HG03457 (cell line): ENCODE measurements around the gene FBXL7.

ENCODE experiments used
- ATAC-seq: cut with Tn5 transposase; IDR thresholded peaks from one replicate; pipeline ENCODE4 v1.9.1; 2021; ENCODE audit warnings: moderate number of reproducible peaks; ENCODE audit not compliant: unreplicated experiment

The FBXL7 gene

DNA sequence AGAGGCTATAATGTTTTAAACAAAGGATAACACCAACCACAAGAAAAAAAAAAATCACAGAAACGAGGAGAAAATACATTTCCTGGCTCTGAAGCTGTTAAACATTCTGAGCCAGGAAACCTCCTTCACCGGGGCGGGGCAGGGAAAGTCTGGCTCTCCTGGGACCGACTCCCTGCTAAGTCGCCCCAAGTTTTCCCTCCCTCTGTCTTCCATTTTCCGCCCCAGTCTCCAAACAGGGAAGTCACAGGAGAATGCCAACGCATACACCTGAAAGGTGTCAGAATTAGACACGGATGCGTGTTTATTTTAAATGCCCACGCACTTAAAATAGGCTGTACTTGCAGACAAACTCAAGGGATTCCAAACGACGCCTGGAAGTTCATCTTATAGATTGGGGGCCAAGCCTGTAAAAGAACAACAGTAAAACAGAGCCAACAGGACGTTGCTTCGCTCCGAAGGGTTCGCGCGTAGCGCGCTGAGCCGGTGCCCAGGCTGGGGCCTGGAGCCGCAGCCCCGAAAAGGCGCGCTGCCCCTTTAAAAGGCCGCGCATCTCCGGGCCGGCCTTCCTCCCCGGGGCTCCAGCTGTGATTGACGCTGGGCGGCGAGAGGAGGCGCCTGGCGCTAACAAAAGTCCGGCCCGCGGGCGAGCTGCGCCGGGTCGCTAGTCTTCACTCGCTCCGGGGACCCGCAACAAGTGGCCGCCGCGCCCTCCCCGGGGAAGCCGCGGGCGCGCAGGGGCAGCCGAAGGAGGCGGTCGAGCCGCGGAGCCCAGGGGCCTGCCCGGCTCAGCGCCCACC lies at the start of gene FBXL7:
FBXL7 (plus strand) TSS at position 653 of the 797 bp plus-strand sequence.
- ATAC-seq: no peak

DNA sequence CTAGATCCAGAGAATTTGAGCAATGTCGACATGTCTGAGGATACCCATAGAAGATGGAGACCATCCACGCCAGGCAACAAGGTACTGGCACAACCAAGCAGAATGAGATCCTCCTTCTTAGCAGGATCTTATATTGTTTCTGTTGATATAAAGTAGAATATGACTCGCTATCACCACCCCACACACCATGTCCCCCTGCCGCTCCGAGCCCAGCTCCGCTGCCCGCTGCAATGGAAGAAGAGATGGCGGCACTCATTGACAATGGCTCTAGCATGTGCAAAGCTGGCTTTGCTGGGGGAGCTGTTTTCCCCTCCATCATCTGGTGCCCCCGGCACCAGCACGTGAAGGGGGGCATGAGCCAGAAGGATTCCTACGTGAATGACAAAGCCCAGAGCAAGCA lies 49.5 kb upstream of the FBXL7 start:
- ATAC-seq: no peak

DNA sequence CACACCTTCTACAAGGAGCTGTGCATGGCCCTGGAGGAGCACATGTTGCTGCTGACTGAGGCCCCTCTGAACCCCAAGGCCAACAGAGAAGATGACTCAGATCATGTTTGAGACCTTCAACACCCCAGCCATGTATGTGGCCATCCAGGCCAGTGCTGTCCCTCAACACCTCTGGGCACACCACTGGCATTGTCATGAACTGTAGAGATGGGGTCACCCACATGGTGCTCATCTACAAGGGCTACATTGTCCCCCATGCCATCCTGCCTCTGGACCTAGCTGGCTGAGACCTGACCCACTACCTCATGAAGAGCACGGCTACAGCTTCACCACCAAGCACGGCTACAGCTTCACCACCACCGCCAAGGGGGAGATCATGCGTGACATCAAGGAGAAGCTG lies 49.0 kb upstream of the FBXL7 start:
- no peak for ATAC-seq

DNA sequence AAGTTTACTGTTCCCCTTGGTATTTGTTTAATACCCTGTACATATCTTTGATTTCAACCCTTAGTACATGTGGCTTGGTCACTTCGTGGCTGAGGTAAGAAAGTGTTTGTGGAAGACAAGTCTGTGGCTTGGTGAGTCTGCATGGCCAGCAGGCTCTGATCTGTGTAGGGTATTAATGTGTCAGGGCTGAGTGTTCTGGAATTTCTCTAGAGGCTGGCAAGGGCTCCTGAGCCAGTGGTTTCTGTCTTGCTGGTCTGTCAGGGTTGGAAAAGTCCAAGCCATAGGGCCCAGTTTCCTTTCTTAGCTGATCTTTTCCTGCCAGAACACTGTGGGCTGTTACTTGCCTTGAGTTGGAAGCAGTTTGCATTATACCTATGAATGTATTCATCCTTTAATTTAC lies 48.0 kb upstream of the FBXL7 start:
- no peak for ATAC-seq

DNA sequence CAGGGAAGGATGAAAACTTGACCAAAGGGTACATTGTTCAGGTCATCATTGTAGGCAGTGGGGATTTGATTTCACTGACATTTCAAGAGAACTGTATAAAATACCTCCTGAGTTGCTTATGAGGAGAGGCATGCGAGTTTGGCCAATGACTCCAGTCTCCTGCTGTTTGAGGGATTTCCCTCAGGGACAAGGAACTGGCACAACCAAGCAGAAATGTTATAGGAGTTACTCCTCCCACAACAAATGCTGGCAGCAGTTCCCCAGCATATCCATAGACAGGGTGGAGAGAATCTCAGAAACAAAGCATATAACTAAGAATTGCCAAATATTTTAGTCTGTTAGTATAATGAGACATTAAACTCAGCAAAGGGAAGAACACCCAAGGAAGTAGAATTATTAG lies 47.2 kb upstream of the FBXL7 start:
- no peak for ATAC-seq

DNA sequence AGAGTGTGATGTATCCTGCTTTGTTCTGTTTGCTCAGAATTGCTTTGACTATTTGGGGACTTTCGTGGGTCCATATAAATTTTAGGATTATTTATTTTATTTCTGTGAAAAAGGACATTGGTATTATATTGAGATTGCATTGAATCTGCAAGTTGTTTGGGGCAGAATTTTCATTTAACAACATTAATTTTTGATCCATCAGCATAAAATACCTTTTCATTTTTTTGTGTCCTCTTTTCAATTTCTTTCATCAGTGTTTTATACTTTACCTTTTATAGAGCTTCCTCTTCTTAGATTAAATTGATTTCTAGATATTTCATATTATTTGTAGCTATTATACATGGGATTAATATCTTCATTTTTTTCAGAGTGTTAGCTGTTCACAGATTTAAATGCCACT lies 40.8 kb upstream of the FBXL7 start:
- no peak for ATAC-seq

DNA sequence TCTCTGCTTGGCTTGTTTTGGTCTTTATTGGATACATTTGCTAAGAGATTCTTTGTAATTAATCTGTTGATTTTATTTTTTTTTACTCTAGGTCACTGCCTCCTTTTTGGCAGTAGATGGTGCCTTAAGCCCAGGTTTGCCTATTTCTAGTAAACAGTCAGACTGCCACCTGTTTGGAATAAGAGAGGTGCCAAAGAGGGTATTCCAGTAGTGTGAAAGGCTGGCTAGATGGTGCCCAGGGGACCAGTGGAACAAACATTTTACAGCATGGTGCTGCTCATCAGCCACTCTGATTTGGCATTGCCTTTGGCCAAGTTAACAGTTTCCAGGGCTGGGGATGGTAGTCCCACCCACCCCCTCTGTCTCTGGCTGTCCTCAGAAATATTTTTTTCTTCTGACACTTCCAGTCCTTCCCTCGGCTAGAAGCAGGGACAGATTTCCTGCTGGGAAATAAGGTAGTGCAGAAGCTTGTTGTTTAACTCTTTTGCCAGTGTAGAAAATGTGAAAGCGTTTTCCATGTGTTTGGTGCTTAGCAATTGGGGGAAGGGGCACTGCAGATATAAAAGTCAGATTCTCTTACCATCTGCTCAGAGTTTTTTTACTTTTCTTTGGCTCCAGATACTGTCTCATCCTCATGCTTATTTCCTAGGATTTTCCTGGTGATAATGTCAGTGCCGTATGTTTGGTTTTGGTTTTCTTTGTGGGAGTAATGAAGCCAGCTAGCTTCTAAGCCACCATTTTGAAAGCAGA lies 36.6 kb upstream of the FBXL7 start:
- no peak for ATAC-seq

DNA sequence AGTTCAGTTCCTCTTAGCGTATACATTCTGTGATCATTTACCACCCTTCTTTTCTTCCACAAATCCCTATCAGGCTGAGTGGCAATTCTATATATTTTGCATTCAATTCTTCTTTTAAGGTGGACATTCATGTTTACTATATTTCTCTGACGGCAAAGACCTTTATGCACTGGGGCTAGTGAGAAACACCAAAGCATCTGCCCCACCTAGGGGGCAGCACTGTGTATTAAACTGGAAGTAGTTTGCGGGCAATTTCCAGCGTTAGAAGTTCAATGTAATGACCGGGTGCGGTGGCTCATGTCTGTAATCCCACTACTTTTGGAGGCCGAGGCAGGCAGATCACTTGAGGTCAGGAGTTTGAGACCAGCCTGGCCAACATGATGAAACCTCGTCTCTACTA lies 27.9 kb upstream of the FBXL7 start:
- no peak for ATAC-seq

DNA sequence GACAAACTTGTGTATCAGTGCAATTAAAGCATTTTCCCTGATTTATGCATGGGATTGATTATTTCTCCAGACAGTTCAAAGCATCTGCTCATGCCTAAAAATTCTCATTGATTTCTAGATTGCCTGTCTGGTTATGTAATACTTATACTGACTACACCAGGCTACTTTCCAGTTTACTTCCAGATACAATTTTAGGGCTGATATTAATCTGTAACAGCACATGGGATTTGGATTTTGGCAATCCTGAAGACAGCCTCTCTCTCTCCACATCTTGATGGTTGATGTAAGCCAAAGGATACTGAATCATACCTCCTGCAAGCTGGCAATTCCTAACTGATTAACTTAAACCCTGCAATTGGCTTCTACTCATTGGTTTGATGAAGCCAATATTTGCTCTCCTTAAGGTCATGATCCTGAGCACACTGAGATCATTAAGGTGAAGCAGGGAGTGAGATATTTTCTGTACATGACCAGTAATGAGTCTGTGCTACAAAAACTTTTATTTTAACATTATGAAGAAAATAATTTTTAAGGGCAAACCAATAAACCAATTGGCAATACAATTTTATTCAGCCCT lies 25.7 kb upstream of the FBXL7 start:
- ATAC-seq: no peak

DNA sequence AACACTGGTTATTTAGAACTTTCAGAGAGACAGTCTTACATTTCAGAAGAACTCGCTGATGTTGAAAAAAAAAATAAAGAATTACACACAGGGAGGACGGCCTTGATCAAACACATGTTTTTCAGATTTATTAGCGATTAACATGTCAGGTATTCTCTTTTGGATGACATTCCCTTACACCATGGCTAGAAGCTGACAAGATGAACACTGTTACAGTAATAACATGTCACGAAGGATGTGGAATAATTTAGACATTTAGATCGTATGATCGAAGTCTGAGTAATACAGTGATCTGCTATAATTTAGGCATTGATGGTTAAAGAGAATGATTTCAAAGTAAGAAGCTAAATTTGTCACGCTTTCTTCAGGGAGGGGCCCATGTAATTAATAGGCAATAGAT lies 24.6 kb upstream of the FBXL7 start:
- no peak for ATAC-seq

DNA sequence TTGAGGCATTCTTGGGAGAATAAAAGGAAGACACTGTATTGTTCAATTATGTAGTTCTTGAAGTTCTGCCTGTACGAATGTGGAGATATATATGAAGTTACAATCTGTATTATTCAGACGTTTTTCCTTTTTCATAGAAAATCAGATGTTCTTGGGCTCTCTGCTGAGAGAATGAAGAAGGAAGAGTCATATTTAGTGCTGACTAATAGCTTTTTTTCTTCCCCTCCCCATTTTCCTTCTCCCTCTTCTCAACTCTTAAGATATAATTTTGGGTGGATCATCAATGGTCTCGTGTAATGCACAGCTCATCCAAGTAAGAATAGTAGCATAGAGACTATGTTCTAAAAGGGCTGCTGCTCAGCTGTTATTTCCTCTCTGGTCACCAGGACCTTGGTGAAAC lies 23.0 kb upstream of the FBXL7 start:
- no peak for ATAC-seq

DNA sequence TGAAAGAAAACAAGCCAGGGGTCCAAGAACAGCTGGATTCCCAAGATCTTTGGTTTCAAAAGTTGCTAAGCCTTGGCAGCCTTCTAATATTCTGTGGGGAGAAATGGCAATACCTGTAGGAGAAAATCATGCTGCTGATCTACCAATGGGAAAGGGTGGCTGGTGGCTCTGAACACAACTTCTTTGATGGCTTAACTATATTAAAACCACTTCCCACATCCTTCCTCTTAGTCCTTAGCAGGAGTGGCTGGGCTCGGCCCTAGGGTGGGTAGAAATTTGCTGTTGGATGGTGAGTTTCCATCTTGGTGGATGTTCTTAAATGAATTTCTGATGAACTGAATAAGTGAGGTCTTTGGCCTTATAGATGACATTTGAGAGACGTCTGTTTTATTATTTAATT lies 19.5 kb upstream of the FBXL7 start:
- no peak for ATAC-seq

DNA sequence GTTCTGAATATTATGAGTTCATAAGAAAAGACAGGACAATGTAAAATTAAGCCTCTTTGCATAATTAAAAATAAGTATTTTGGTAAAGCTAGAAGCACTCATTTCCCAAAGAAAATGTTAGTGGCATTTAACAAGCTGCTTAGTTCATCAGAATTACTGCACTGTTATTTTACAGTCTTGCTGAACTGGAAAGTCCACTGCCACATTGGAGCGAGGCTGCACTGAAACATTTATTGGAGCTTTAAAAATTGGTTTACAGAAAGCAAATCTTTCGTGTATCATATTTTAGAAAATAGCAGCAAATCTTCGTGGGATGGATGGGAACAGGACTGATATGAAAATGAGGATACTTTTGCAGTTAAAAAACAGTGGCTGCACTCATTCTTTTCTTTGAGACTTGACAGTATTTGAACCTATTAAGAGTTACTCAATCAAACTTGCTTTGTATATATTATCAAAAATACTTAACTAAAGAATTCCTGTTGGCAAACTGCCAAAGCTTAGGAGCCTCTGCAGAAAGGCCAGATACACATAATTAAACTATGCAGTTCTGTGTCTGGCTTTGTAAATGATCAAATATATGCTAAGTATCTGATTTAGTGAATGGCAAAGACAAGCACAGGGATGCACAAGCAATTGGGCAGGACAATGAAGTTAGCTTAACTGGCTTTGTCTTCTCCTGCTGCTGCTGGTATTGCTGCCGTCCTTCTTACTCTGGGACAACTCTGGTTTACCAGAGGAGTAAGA lies 16.5 kb upstream of the FBXL7 start:
- ATAC-seq: no peak

DNA sequence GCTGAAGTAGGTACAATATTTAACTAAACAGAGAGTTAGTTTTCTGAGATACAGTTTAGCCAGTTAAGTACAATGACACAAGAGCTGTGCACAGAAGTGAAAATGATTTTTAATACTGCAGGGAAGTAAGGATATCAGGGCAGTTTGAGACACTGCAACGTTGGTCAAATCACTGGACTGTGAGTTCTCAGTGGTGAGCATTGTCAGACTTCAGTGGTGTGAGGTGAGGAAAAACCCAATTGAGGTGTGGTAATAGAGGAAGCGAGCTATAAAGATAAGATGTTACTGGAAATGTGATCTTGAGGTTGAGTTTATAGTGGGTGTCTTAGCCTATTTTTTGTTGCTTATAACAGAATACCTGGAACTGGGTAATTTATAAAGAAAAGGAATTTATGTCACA lies 12.8 kb upstream of the FBXL7 start:
- ATAC-seq: no peak

DNA sequence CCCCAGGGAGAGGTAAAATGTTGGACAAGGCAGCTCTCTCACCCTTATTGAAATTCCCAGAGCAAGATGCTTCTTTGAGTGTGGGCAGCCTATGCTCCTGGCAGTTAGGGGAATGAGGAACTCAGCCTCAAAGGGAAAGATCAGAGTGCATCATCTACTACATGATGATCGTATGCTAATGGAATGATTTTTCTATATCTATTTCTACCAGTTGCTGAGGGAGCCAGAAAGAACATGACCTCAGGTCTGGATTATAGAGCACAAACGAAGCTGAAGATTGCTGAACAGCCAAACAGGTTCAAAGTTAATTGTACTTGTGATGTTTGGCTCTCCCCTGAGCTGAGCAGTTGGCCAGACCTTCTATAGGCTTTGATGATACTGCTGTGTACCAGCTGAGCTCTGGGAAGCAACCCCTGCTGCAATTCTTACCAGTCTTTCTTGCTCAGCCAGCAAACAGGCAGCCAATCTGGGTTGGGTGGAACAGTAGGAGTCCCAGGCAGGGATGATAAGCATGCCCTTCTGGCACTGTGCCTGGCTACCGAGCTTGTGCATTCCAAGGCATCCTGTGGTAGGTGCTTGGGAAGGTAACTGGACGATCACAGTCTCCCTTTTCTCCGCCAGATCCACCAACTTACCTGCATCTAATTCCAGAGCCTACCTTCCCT lies 10.3 kb upstream of the FBXL7 start:
- no peak for ATAC-seq

DNA sequence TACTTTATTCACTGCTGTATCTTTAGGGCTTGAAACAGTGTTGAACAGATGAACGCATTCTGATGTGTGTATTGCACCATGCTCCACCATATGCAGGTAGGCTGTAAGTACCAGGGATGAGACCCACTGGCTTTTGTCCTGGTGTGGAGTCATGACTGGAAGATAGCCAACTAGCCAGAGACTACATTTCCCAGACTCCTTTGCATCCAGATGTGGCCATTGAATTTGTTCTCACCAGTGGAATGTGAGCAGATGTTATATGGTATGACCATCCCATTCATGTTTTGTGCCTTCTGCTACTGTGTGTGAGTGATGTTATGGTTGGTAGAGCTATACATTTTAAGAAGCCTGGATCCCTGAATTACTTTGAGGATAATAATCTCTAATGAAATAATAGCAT lies 7.4 kb upstream of the FBXL7 start:
- no peak for ATAC-seq

DNA sequence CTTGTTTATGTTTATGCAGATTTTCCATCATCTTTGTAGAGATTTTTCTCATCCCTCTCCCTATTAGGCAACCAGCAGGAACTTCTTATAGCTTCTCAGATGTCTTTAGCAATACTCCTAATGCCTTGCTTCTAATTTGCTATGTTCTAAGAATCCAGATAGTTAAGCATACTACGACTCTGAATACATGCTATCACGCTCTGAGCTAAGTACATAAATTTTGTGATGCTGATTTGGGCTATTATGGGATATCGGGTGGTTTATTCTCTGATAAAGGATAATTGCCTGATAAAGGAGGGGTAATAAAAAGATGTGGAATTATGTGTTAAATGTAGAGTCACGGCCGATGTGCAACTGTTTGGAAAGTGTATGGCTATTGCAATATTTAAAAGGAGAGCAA lies 6.5 kb upstream of the FBXL7 start:
- no peak for ATAC-seq

DNA sequence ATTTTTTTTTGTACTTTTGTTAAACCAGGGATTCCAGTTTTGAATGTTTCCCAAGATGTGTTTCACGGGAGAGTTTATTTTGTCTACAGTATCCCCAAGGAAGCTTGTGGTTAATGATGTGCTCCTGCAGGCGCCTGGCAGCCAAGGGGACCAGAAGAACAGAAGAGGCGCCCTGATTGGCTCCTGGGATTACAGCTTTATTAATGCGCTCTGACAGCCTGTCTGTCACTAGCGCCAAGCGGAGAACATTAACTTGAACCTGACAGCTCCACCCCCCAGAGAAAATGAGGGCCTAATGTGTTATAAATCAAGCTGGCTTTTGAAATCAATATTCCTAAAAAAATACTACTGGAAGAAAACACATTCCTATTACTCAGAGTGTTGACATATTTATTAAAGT lies 5.0 kb upstream of the FBXL7 start:
- no peak for ATAC-seq

DNA sequence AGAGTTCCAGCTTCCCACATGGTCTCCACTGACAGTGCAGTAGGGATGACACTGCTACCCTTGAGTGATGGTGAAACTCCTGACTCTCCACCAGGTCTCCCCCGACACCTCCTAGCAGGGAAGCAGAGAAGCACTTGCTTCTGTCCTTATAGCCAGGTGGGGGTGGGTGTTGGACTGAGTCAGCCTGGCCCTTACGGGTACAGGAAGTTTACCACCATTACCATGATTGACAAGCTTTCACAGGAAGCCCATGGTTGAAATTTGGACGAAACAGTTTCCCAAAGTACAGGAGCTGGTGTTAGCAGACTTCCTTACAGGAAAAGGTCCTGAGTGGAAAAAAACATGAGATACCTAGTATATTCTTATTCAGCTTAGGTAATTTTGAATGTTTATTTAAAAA lies 3.1 kb upstream of the FBXL7 start:
- no peak for ATAC-seq

DNA sequence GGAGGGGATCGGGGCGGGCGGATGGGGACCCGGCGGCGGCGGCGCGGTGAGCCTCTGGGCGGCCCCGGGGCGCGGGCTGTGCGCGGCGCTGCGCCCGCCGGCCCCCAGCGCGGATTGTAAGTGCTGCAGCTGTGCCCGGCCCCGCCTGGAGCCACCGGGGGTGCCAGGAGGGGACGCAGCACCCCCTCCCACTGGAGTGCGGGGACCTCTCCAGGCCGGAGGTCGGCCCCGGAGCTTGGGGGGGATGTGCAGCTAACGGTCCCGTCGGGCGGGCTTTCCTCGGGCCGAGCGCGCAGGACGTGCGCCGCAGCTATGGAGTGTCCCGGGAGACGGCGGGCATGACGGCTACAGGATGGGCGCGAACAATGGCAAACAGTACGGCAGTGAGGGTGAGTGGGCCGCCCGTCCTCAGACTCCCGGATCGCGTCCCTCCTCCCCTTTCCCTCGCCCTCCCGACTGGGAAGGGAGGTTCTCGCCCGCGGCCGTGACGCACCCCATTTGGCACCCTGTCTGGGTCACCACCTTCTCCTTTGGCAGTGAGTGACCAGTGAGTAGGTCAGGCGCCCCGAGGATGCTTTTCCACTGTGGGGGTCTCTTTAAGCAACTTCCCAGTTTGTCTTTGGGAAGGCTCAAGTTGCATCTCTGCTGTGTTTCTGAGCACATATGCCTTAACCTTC lies 483 bp downstream of the FBXL7 start:
- no peak for ATAC-seq
